Loucy (cell line): ENCODE measurements around the gene WFIKKN1.

Source experiments
- H2AFZ ChIP-seq: fragments of 200-600 bp; sonication (generic); 2 replicates; pipeline ENCODE4 v1.6.0; 2016; ENCODE audit warnings: antibody characterized with exemption, mild to moderate bottlenecking, low read length, moderate library complexity
- H3F3A ChIP-seq: fragments of 200-600 bp; 2 replicates; pipeline ENCODE4 v1.6.0; 2016; ENCODE audit warnings: antibody characterized with exemption, low read depth, mild to moderate bottlenecking
- H3K27me3 ChIP-seq: fragments of 200-600 bp; sonication (generic); 2 replicates; pipeline ENCODE4 v1.6.1; 2014; ENCODE audit warnings: low read length, mild to moderate bottlenecking; ENCODE audit not compliant: insufficient read depth, poor library complexity, severe bottlenecking
- H3K36me3 ChIP-seq: fragments of 200-600 bp; sonication (generic); 2 replicates; pipeline ENCODE4 v1.6.1; 2016; ENCODE audit warnings: low read length; ENCODE audit not compliant: insufficient read depth
- H3K4me1 ChIP-seq: fragments of 200-600 bp; sonication (generic); 2 replicates; pipeline ENCODE4 v1.5.1; 2014; ENCODE audit warnings: low read length, mild to moderate bottlenecking; ENCODE audit not compliant: insufficient read depth, poor library complexity, severe bottlenecking
- H3K4me2 ChIP-seq: fragments of 200-600 bp; sonication (generic); 2 replicates; pipeline ENCODE4 v1.6.0; 2014; ENCODE audit warnings: antibody characterized with exemption, low read length, low read depth, mild to moderate bottlenecking; ENCODE audit not compliant: poor library complexity, severe bottlenecking
- H3K4me3 ChIP-seq: fragments of 200-600 bp; sonication (generic); 2 replicates; pipeline ENCODE4 v1.5.1; 2014; ENCODE audit warnings: low read length, mild to moderate bottlenecking, mixed read lengths; ENCODE audit not compliant: poor library complexity, severe bottlenecking
- H3K79me2 ChIP-seq: fragments of 200-600 bp; sonication (generic); 2 replicates; pipeline ENCODE4 v1.6.1; 2014; ENCODE audit warnings: low read length; ENCODE audit not compliant: insufficient read depth
- H3K9ac ChIP-seq: fragments of 200-600 bp; sonication (generic); 2 replicates; pipeline ENCODE4 v1.6.0; 2014; ENCODE audit warnings: mild to moderate bottlenecking, low read depth, low read length, moderate library complexity; ENCODE audit not compliant: poor library complexity, severe bottlenecking
- H3K9me2 ChIP-seq: fragments of 200-600 bp; sonication (generic); replicated peaks from 2 replicates; pipeline ENCODE4 v1.6.1; 2016; ENCODE audit warnings: low read depth, low read length, mixed read lengths
- H3K9me3 ChIP-seq: fragments of 200-600 bp; sonication (generic); 2 replicates; pipeline ENCODE4 v1.6.1; 2014; ENCODE audit warnings: mild to moderate bottlenecking, antibody characterized with exemption, low read length, low read depth; ENCODE audit not compliant: insufficient read depth
- H4K20me1 ChIP-seq: fragments of 200-600 bp; sonication (generic); 2 replicates; pipeline ENCODE4 v1.6.0; 2014; ENCODE audit warnings: antibody characterized with exemption, low read length, mild to moderate bottlenecking; ENCODE audit not compliant: insufficient read depth, poor library complexity, severe bottlenecking
- CTCF ChIP-seq: fragments of 200-600 bp; sonication (generic); conservative IDR thresholded peaks from 2 replicates; pipeline ENCODE4 v1.5.1; 2014; ENCODE audit warnings: mild to moderate bottlenecking, antibody characterized with exemption, low read length
- EZH2phosphoT487 ChIP-seq: fragments of 200-600 bp; IDR thresholded peaks from 2 replicates; pipeline ENCODE4 v1.6.1; 2018; ENCODE audit warnings: antibody characterized with exemption, mild to moderate bottlenecking, moderate library complexity, borderline replicate concordance

Gene WFIKKN1

GRCh38 chr16:642189-643049 lies 11.6 kb downstream of the WFIKKN1 start:
- H3K4me2 ChIP-seq, result peak overlapping the region; percentile 76
- H2AFZ ChIP-seq, result no peak overlapping the region; the same call in 1 of the 2 replicates
- no peaks in the 10 kb centered on the region for H4K20me1 ChIP-seq

GRCh38 chr16:643050-643368 lies 12.2 kb downstream of the WFIKKN1 start:
- no peak for TF ChIP-seq EZH2phosphoT487
- no peak for TF ChIP-seq CTCF
- Histone ChIP-seq H4K20me1 (no peaks in the 10 kb centered on the region), H3K4me2 (peak overlapping the region; percentile 76), H3K9me3 (no peaks in the 10 kb centered on the region), H3K36me3 (no peaks in the 10 kb centered on the region), H3K79me2 (peaks cover 5% of the 10 kb centered on the region; the same call in 1 of the 2 replicates), H3K27me3 (no peaks in the 10 kb centered on the region), H3F3A (no peaks in the 10 kb centered on the region), H3K9ac (peak overlapping the region; percentile 62), H2AFZ (no peak overlapping the region), H3K4me1 (peaks cover 6% of the 10 kb centered on the region), H3K9me2 (no peaks in the 10 kb centered on the region), H3K4me3 (peak overlapping the region; percentile 82)

More at GRCh38 chr16:642189-643049, 11.6 kb downstream of the WFIKKN1 start:
- Histone ChIP-seq H3K36me3 (no peaks in the 10 kb centered on the region), H3F3A (no peaks in the 10 kb centered on the region), H3K9ac (peak overlapping the region; percentile 62), H3K9me3 (no peaks in the 10 kb centered on the region), H3K79me2 (peaks cover 5% of the 10 kb centered on the region; the same call in 1 of the 2 replicates), H3K4me1 (peaks cover 6% of the 10 kb centered on the region), H3K27me3 (no peaks in the 10 kb centered on the region), H3K4me3 (peak overlapping the region; percentile 82), H3K9me2 (no peaks in the 10 kb centered on the region)
- TF ChIP-seq EZH2phosphoT487 (no peak), CTCF (no peak)

- Histone ChIP-seq H3K9me2 (no peaks in the 10 kb centered on the region), H3K79me2 (peaks cover 8% of the 10 kb centered on the region; the same call in 1 of the 2 replicates), H3K4me1 (peaks cover 6% of the 10 kb centered on the region), H3K4me3 (no peak overlapping the region), H4K20me1 (no peaks in the 10 kb centered on the region), H3K9me3 (no peaks in the 10 kb centered on the region), H3K36me3 (no peaks in the 10 kb centered on the region), H2AFZ (no peak overlapping the region), H3F3A (no peaks in the 10 kb centered on the region), H3K4me2 (no peak overlapping the region), H3K9ac (no peak overlapping the region), H3K27me3 (no peaks in the 10 kb centered on the region)
- no peak for TF ChIP-seq CTCF
- no peak for TF ChIP-seq EZH2phosphoT487
Measured at GRCh38 chr16:644556-644955, 13.8 kb downstream of the WFIKKN1 start.
